ENCODE results near the gene ARAP2.

The ARAP2 gene

GRCh38 chr4:36037127-36037526 is 207.2 kb downstream of the ARAP2 start:
- no peak overlapping the region for H3K9ac ChIP-seq
- no peaks in the 10 kb centered on the region for H3K36me3 ChIP-seq (ENCODE audit: insufficient read depth)
- TF ChIP-seq CTCF (conservative IDR thresholded peaks at IDR 0.05; ENCODE audit: low read depth, low read length), result no peak
- no peak overlapping the region for H2AFZ ChIP-seq (ENCODE audit: low read depth)
- no peaks in the 10 kb centered on the region for H3K4me1 ChIP-seq (ENCODE audit: low read depth, poor library complexity, severe bottlenecking)
- H3K27me3 ChIP-seq (ENCODE audit: insufficient read depth, low read depth), result no peaks in the 10 kb centered on the region
- H3K79me2 ChIP-seq (ENCODE audit: insufficient read depth, low read depth), result no peaks in the 10 kb centered on the region
- H3K4me3 ChIP-seq (IDR thresholded peaks at IDR 0.05; ENCODE audit: insufficient read depth, low read depth, low read length), result no peak overlapping the region
- no peak overlapping the region for H3K27ac ChIP-seq
- no peak overlapping the region for H3K4me2 ChIP-seq
- no peaks in the 10 kb centered on the region for H4K20me1 ChIP-seq (ENCODE audit: insufficient read depth)

GRCh38 chr4:36029951-36030350 is 214.4 kb downstream of the ARAP2 start:
- no peaks in the 10 kb centered on the region for H4K20me1 ChIP-seq (ENCODE audit: insufficient read depth)
- no peak for TF ChIP-seq CTCF (conservative IDR thresholded peaks at IDR 0.05; ENCODE audit: low read depth, low read length)
- H3K4me1 ChIP-seq (ENCODE audit: low read depth, poor library complexity, severe bottlenecking), result no peaks in the 10 kb centered on the region
- no peak overlapping the region for H3K4me2 ChIP-seq
- H3K4me3 ChIP-seq (IDR thresholded peaks at IDR 0.05; ENCODE audit: insufficient read depth, low read depth, low read length), result no peak overlapping the region
- no peak overlapping the region for H3K9ac ChIP-seq
- H3K27ac ChIP-seq, result no peak overlapping the region
- no peak overlapping the region for H2AFZ ChIP-seq (ENCODE audit: low read depth)
- no peaks in the 10 kb centered on the region for H3K36me3 ChIP-seq (ENCODE audit: insufficient read depth)
- no peaks in the 10 kb centered on the region for H3K27me3 ChIP-seq (ENCODE audit: insufficient read depth, low read depth)
- no peaks in the 10 kb centered on the region for H3K79me2 ChIP-seq (ENCODE audit: insufficient read depth, low read depth)

DNA sequence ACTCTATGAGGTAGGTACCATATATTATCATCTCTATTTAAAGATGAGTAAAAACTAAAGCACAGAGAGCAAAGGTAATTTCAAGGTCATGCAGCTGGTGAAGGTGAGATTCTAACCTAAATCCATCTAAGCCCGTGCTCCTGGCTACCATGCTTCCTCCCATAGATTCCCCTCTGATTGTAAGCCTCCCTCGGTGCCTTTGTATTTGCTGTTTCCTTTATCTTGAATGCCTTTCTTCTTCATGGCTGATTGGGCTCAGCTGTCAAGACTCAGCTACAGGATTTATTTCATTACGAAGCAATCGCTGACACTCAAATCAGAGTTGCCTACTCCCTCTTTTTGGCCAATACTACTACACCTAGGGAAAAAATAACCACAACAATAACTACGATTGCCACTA is 217.1 kb downstream of the ARAP2 start:
- Histone ChIP-seq H4K20me1 (ENCODE audit: insufficient read depth) (no peaks in the 10 kb centered on the region), H3K4me1 (ENCODE audit: low read depth, poor library complexity, severe bottlenecking) (no peaks in the 10 kb centered on the region), H3K27ac (no peak overlapping the region), H3K79me2 (ENCODE audit: insufficient read depth, low read depth) (no peaks in the 10 kb centered on the region), H3K36me3 (ENCODE audit: insufficient read depth) (no peaks in the 10 kb centered on the region), H3K4me3 (IDR thresholded peaks at IDR 0.05; ENCODE audit: insufficient read depth, low read depth, low read length) (no peak overlapping the region), H3K9ac (no peak overlapping the region), H3K27me3 (ENCODE audit: insufficient read depth, low read depth) (no peaks in the 10 kb centered on the region), H3K4me2 (no peak overlapping the region), H2AFZ (ENCODE audit: low read depth) (no peak overlapping the region)
- TF ChIP-seq CTCF (conservative IDR thresholded peaks at IDR 0.05; ENCODE audit: low read depth, low read length), result no peak

GRCh38 chr4:36026348-36026880 is 217.9 kb downstream of the ARAP2 start:
- Histone ChIP-seq H3K27ac (no peak overlapping the region), H3K4me3 (IDR thresholded peaks at IDR 0.05; ENCODE audit: insufficient read depth, low read depth, low read length) (no peak overlapping the region), H3K27me3 (ENCODE audit: insufficient read depth, low read depth) (no peaks in the 10 kb centered on the region), H3K4me2 (no peak overlapping the region), H3K4me1 (ENCODE audit: low read depth, poor library complexity, severe bottlenecking) (no peaks in the 10 kb centered on the region), H2AFZ (ENCODE audit: low read depth) (no peak overlapping the region), H3K36me3 (ENCODE audit: insufficient read depth) (no peaks in the 10 kb centered on the region), H3K79me2 (ENCODE audit: insufficient read depth, low read depth) (no peaks in the 10 kb centered on the region), H4K20me1 (ENCODE audit: insufficient read depth) (no peaks in the 10 kb centered on the region), H3K9ac (no peak overlapping the region)
- TF ChIP-seq CTCF (conservative IDR thresholded peaks at IDR 0.05; ENCODE audit: low read depth, low read length), result no peak

All from KMS-11 (cell line).